Epithelial cell of esophagus (primary cell): ENCODE data around the gene AKNA.

Experiments
- DNase-seq: peaks from one replicate; pipeline ENCODE4 v3.0.0; 2010; ENCODE audit warnings: low read depth
- H3K4me3 ChIP-seq: 2 replicates; pipeline ENCODE4 v1.5.1; 2011; ENCODE audit warnings: mild to moderate bottlenecking, low read length, control low read depth
- CTCF ChIP-seq: IDR thresholded peaks from 2 replicates; pipeline ENCODE4 v1.5.1; 2011; ENCODE audit warnings: low read depth, mild to moderate bottlenecking, low read length, control low read depth, inconsistent platforms; ENCODE audit not compliant: insufficient read depth; ENCODE audit errors: missing control alignments

AKNA gene

GRCh38 chr9:114409103-114409780 is 21.5 kb upstream of the AKNA start:
- no peak overlapping the region for H3K4me3 ChIP-seq
- peak; percentile 53 for DNase-seq
- no peak for TF ChIP-seq CTCF

GRCh38 chr9:114408645-114409044 is 20.9 kb upstream of the AKNA start:
- no peak for DNase-seq
- TF ChIP-seq CTCF: no peak

GRCh38 chr9:114407889-114408288 is 20.1 kb upstream of the AKNA start:
- TF ChIP-seq CTCF: no peak
- DNase-seq: no peak
- no peak overlapping the region for H3K4me3 ChIP-seq

More at GRCh38 chr9:114408645-114409044, 20.9 kb upstream of the AKNA start:
- no peak overlapping the region for H3K4me3 ChIP-seq

- DNase-seq: no peak
- no peak overlapping the region for H3K4me3 ChIP-seq
- no peak for TF ChIP-seq CTCF
These were observed 18.7 kb upstream of the AKNA start for GRCh38 chr9:114406441-114406840.

GRCh38 chr9:114405294-114406034 is 17.7 kb upstream of the AKNA start:
- peak; percentile 80 for TF ChIP-seq CTCF
- H3K4me3 ChIP-seq: no peak overlapping the region
- peak; percentile 86 for DNase-seq

- no peak overlapping the region for H3K4me3 ChIP-seq
These were observed 16.7 kb upstream of the AKNA start for GRCh38 chr9:114404531-114404930.

More at GRCh38 chr9:114404531-114404930, 16.7 kb upstream of the AKNA start:
- DNase-seq: peak; percentile 55
- TF ChIP-seq CTCF: no peak
